A673 (cell line): Measurements from ENCODE around the gene SRP54. TPM values are rescaled to one million over a fixed set of nuclear protein-coding genes. Genes with fewer than 3 reads are reported as not detected.

Source experiments
- BruUV-seq: library from RNA; stranded (reverse); fragments of 400-500 nt; replicated peaks from 2 replicates; lab custom pipeline; 2021; lab: Mats Ljungman, UMichigan
- CTCF ChIA-PET: fragments of 300-600 bp; sonication (Branson Sonifier 250); formaldehyde crosslinking; loops from one replicate; lab custom pipeline; 2022; ENCODE audit warnings: antibody characterized with exemption; lab: Charles Lee
- POLR2A ChIA-PET: fragments of 300-600 bp; sonication (Branson Sonifier 250); formaldehyde crosslinking; loops from one replicate; lab custom pipeline; 2022; ENCODE audit warnings: antibody characterized with exemption; ENCODE audit not compliant: low non-redundant PET; lab: Charles Lee
- DNase-seq: peaks from one replicate; pipeline ENCODE4 v3.0.0-alpha.2; 2015; ENCODE audit warnings: low spot score
- H3K27ac ChIP-seq: fragments of 200-600 bp; sonication (generic); 2 replicates; pipeline ENCODE4 v1.5.1; 2016; ENCODE audit warnings: mixed run types, low read depth, mild to moderate bottlenecking, mixed read lengths, antibody characterized with exemption, low read length; ENCODE audit not compliant: poor library complexity, severe bottlenecking
- H3K27me3 ChIP-seq: fragments of 200-600 bp; sonication (generic); replicated peaks from 2 replicates; pipeline ENCODE4 v1.6.1; 2017; ENCODE audit warnings: mixed run types, low read depth, mild to moderate bottlenecking, mixed read lengths, antibody characterized with exemption, low read length; ENCODE audit not compliant: insufficient read depth, poor library complexity
- H3K36me3 ChIP-seq: fragments of 200-600 bp; sonication (generic); 2 replicates; pipeline ENCODE4 v1.6.1; 2016; ENCODE audit warnings: mixed run types, mild to moderate bottlenecking, mixed read lengths, antibody characterized with exemption, low read length; ENCODE audit not compliant: insufficient read depth, poor library complexity, severe bottlenecking
- H3K4me1 ChIP-seq: fragments of 200-600 bp; sonication (generic); 2 replicates; pipeline ENCODE4 v1.6.1; 2017; ENCODE audit warnings: mixed run types, mild to moderate bottlenecking, mixed read lengths, antibody characterized with exemption, low read length; ENCODE audit not compliant: insufficient read depth, poor library complexity, severe bottlenecking
- H3K4me3 ChIP-seq: fragments of 200-600 bp; sonication (generic); 2 replicates; pipeline ENCODE4 v1.5.1; 2016; ENCODE audit warnings: low read depth, mixed run types, mild to moderate bottlenecking, mixed read lengths, low read length; ENCODE audit not compliant: poor library complexity, severe bottlenecking
- H3K9me3 ChIP-seq: fragments of 200-600 bp; sonication (generic); 2 replicates; pipeline ENCODE4 v1.6.1; 2016; ENCODE audit warnings: mixed run types, low read depth, mild to moderate bottlenecking, mixed read lengths, antibody characterized with exemption, low read length; ENCODE audit not compliant: poor library complexity, severe bottlenecking
- CTCF ChIP-seq: fragments of 300-800, 200-600 bp; sonication (generic); conservative IDR thresholded peaks from 2 replicates; pipeline ENCODE4 v1.5.1; 2017; ENCODE audit warnings: low read depth, mild to moderate bottlenecking, antibody characterized with exemption, low read length, moderate library complexity, mixed read lengths
- EZH2 ChIP-seq: fragments of 200-600 bp; sonication (generic); IDR thresholded peaks from 2 replicates; pipeline ENCODE4 v1.6.1; 2017; ENCODE audit warnings: borderline replicate concordance, low read depth, mild to moderate bottlenecking, mixed read lengths, antibody characterized with exemption, low read length; ENCODE audit not compliant: poor library complexity, severe bottlenecking
- intact Hi-C: fragments of 100-400 bp; cut with micrococcal nuclease; formaldehyde crosslinking; loops from one replicate; pipeline ENCODE4 v1.10.0; 2022; ENCODE audit not compliant: unreplicated experiment
- total RNA-seq: library from RNA; stranded (reverse); gene quantifications from 2 replicates; pipeline ENCODE4 v1.2.3, GENCODE V29; 2021

The SRP54 gene
- total RNA-seq, 1 experiment from 2014 or later = 60.2 TPM

- Histone ChIP-seq H3K36me3 (no peaks in the 10 kb centered on the region), H3K4me1 (peaks cover 19% of the 10 kb centered on the region), H3K4me3 (no peak overlapping the region), H3K27ac (no peak overlapping the region), H3K27me3 (no peaks in the 10 kb centered on the region), H3K9me3 (no peaks in the 10 kb centered on the region)
- BruUV-seq = no TSS peak
- TF ChIP-seq EZH2 = no peak
- TF ChIP-seq CTCF = no peak
- ChIA-PET POLR2A (no interaction called here), CTCF (no interaction called here)
- DNase-seq = no peak
- intact Hi-C loops = loop anchor here (10.0 kb wide), 1 partner anchor 311 kb away; no protein-coding TSS in a partner anchor
Measured at GRCh38 chr14:34985740-34986139, 2.9 kb downstream of the SRP54 start.

- H3K4me3 ChIP-seq = no peak overlapping the region
- ChIA-PET POLR2A (no interaction called here), CTCF (no interaction called here)
- no peaks in the 10 kb centered on the region for H3K36me3 ChIP-seq
- H3K4me1 ChIP-seq = peaks cover 15% of the 10 kb centered on the region
- no peaks in the 10 kb centered on the region for H3K9me3 ChIP-seq
- no peaks in the 10 kb centered on the region for H3K27me3 ChIP-seq
- H3K27ac ChIP-seq = no peak overlapping the region
- intact Hi-C loops = loop anchor here (10.0 kb wide), 1 partner anchor 312 kb away; no protein-coding TSS in a partner anchor
- BruUV-seq = no TSS peak
- no peak for DNase-seq
- TF ChIP-seq CTCF (no peak), EZH2 (no peak)
Measured at GRCh38 chr14:34987180-34987579, 4.4 kb downstream of the SRP54 start.

- Histone ChIP-seq H3K27me3 (no peaks in the 10 kb centered on the region), H3K27ac (no peak overlapping the region), H3K4me3 (no peak overlapping the region), H3K4me1 (peaks cover 6% of the 10 kb centered on the region), H3K9me3 (no peaks in the 10 kb centered on the region), H3K36me3 (no peaks in the 10 kb centered on the region)
- DNase-seq = no peak
- TF ChIP-seq CTCF (no peak), EZH2 (no peak)
- CTCF ChIA-PET = no interaction called here
- intact Hi-C loops = loop anchor here (10.0 kb wide), 1 partner anchor 315 kb away; no protein-coding TSS in a partner anchor
- POLR2A ChIA-PET = no interaction called here
- BruUV-seq = no TSS peak
Measured at GRCh38 chr14:34989762-34990161, 7.0 kb downstream of the SRP54 start.
